Measurements from ENCODE around the gene TTC9B.

DNA sequence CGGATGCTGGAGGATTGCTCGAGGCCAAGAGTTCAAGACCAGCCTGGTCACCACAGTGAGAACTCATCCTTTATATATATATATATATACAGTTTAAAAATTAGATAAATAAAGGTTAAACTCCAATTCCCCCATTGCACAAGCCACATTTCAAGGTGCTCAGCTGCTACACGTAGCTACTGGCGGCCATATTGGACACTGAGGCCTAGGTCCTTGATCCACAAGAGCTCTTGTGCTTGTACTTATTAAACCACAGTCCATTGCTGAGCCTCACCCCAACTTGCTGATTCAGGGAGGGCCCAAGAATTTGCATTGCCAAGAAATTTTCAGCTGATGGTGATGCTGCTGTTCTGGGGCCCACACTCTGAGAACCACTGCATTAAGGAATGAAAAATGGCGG, 9.6 kb downstream of the TTC9B start:
- TF ChIP-seq, protein P1, sequence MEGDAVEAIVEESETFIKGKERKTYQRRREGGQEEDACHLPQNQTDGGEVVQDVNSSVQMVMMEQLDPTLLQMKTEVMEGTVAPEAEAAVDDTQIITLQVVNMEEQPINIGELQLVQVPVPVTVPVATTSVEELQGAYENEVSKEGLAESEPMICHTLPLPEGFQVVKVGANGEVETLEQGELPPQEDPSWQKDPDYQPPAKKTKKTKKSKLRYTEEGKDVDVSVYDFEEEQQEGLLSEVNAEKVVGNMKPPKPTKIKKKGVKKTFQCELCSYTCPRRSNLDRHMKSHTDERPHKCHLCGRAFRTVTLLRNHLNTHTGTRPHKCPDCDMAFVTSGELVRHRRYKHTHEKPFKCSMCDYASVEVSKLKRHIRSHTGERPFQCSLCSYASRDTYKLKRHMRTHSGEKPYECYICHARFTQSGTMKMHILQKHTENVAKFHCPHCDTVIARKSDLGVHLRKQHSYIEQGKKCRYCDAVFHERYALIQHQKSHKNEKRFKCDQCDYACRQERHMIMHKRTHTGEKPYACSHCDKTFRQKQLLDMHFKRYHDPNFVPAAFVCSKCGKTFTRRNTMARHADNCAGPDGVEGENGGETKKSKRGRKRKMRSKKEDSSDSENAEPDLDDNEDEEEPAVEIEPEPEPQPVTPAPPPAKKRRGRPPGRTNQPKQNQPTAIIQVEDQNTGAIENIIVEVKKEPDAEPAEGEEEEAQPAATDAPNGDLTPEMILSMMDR (IDR thresholded peaks at IDR 0.05) = no peak
- TF ChIP-seq POLR2AphosphoS5 (IDR thresholded peaks at IDR 0.05) = no peak
